ENCODE measurements around the gene ARHGEF12.

The ARHGEF12 gene

GRCh38 chr11:120335908-120336640 lies at the start of gene ARHGEF12:
ARHGEF12 (plus strand) TSS chr11:120336413; CDS start chr11:120337244, 831 bp downstream.
- DNase-seq (ENCODE audit: low read depth in 3 of 3), result peak; percentile 62 to 75 (median 75)

- DNase-seq (ENCODE audit: low read depth in 3 of 3), result no peak
These were observed 48.2 kb upstream of the ARHGEF12 start for GRCh38 chr11:120288021-120288420.

- DNase-seq (ENCODE audit: low read depth in 3 of 3), result no peak
These were observed 46.8 kb upstream of the ARHGEF12 start for GRCh38 chr11:120289426-120289825.

- no peak for DNase-seq (ENCODE audit: low read depth in 3 of 3)
These were observed 45.3 kb upstream of the ARHGEF12 start for GRCh38 chr11:120290956-120291355.

- DNase-seq (ENCODE audit: low read depth in 3 of 3), result no peak
These were observed 43.0 kb upstream of the ARHGEF12 start for GRCh38 chr11:120293038-120293800.

- no peak for DNase-seq (ENCODE audit: low read depth in 3 of 3)
These were observed 42.1 kb upstream of the ARHGEF12 start for GRCh38 chr11:120294096-120294495.

GRCh38 chr11:120295099-120295498 lies 41.1 kb upstream of the ARHGEF12 start:
- DNase-seq (ENCODE audit: low read depth in 3 of 3), result no peak

GRCh38 chr11:120296554-120296953 lies 39.7 kb upstream of the ARHGEF12 start:
- DNase-seq (ENCODE audit: low read depth in 3 of 3), result no peak

GRCh38 chr11:120298461-120298860 lies 37.8 kb upstream of the ARHGEF12 start:
- DNase-seq (ENCODE audit: low read depth in 3 of 3), result no peak

- DNase-seq (ENCODE audit: low read depth in 3 of 3), result no peak
These were observed 34.0 kb upstream of the ARHGEF12 start for GRCh38 chr11:120302001-120302805.

- peak; percentile 14 to 58 (median 43) for DNase-seq (ENCODE audit: low read depth in 3 of 3)
These were observed 33.1 kb upstream of the ARHGEF12 start for GRCh38 chr11:120303004-120303637.

- DNase-seq (ENCODE audit: low read depth in 3 of 3), result no peak
These were observed 31.7 kb upstream of the ARHGEF12 start for GRCh38 chr11:120304526-120304925.

GRCh38 chr11:120305286-120305685 lies 30.9 kb upstream of the ARHGEF12 start:
- no peak for DNase-seq (ENCODE audit: low read depth in 3 of 3)

- DNase-seq (ENCODE audit: low read depth in 3 of 3), result no peak
These were observed 29.5 kb upstream of the ARHGEF12 start for GRCh38 chr11:120306519-120307242.

- DNase-seq (ENCODE audit: low read depth in 3 of 3), result no peak
These were observed 28.7 kb upstream of the ARHGEF12 start for GRCh38 chr11:120307476-120307875.

GRCh38 chr11:120308081-120308480 lies 28.1 kb upstream of the ARHGEF12 start:
- DNase-seq (ENCODE audit: low read depth in 3 of 3), result no peak

- no peak for DNase-seq (ENCODE audit: low read depth in 3 of 3)
These were observed 25.3 kb upstream of the ARHGEF12 start for GRCh38 chr11:120310870-120311269.

- DNase-seq (ENCODE audit: low read depth in 3 of 3), result no peak
These were observed 21.4 kb upstream of the ARHGEF12 start for GRCh38 chr11:120314861-120315260.

- DNase-seq (ENCODE audit: low read depth in 3 of 3), result no peak
These were observed 19.1 kb upstream of the ARHGEF12 start for GRCh38 chr11:120316880-120317688.
